Hepatocyte (in vitro differentiated cells): ENCODE data around the gene MAMSTR. TPM values are rescaled to one million over a fixed set of nuclear protein-coding genes. Genes with fewer than 3 reads are reported as not detected.

Experiments used
- DNase-seq: peaks from one replicate; pipeline ENCODE4 v3.0.0-alpha.2; 2016; ENCODE audit warnings: low spot score
- H2AFZ ChIP-seq: fragments of 200-600 bp; sonication (generic); 2 replicates; pipeline ENCODE4 v1.6.0; 2016; ENCODE audit warnings: antibody characterized with exemption, mild to moderate bottlenecking
- H3K27ac ChIP-seq: fragments of 200-600 bp; sonication (generic); 2 replicates; pipeline ENCODE4 v1.5.1; 2016; ENCODE audit warnings: mild to moderate bottlenecking
- H3K27me3 ChIP-seq: fragments of 200-600 bp; sonication (generic); 2 replicates; pipeline ENCODE4 v1.6.1; 2016
- H3K36me3 ChIP-seq: fragments of 200-600 bp; sonication (generic); replicated peaks from 2 replicates; pipeline ENCODE4 v1.5.1; 2016; ENCODE audit warnings: low read depth; ENCODE audit not compliant: insufficient read depth
- H3K4me1 ChIP-seq: fragments of 200-600 bp; sonication (generic); 2 replicates; pipeline ENCODE4 v1.5.1; 2016; ENCODE audit warnings: mild to moderate bottlenecking, moderate library complexity; ENCODE audit not compliant: insufficient read depth
- H3K4me2 ChIP-seq: fragments of 200-600 bp; sonication (generic); 2 replicates; pipeline ENCODE4 v1.6.0; 2016
- H3K4me3 ChIP-seq: fragments of 200-600 bp; sonication (generic); 2 replicates; pipeline ENCODE4 v1.5.1; 2016; ENCODE audit warnings: mild to moderate bottlenecking
- H3K79me2 ChIP-seq: fragments of 200-600 bp; sonication (generic); 2 replicates; pipeline ENCODE4 v1.6.0; 2017; ENCODE audit warnings: mild to moderate bottlenecking
- H3K9me2 ChIP-seq: fragments of 200-600 bp; sonication (generic); replicated peaks from 2 replicates; pipeline ENCODE4 v1.6.0; 2017; ENCODE audit warnings: mild to moderate bottlenecking; ENCODE audit not compliant: insufficient read depth
- H3K9me3 ChIP-seq: fragments of 200-600 bp; sonication (generic); 2 replicates; pipeline ENCODE4 v1.5.1; 2016; ENCODE audit warnings: low read depth, mild to moderate bottlenecking
- H4K20me1 ChIP-seq: fragments of 200-600 bp; sonication (generic); 2 replicates; pipeline ENCODE4 v1.6.0; 2016; ENCODE audit warnings: mild to moderate bottlenecking; ENCODE audit not compliant: insufficient read depth, poor library complexity, severe bottlenecking
- EZH2 ChIP-seq: fragments of 200-600 bp; sonication (generic); IDR thresholded peaks from 2 replicates; pipeline ENCODE4 v1.6.1; 2016; ENCODE audit warnings: antibody characterized with exemption, mild to moderate bottlenecking, borderline replicate concordance
- EZH2phosphoT487 ChIP-seq: fragments of 200-600 bp; sonication (generic); IDR thresholded peaks from one replicate; pipeline ENCODE4 v1.6.1; 2018; ENCODE audit warnings: antibody characterized with exemption, mild to moderate bottlenecking, low read depth, moderate library complexity; ENCODE audit not compliant: unreplicated experiment, severe bottlenecking
- WGBS: methylation state at CpG from one replicate; pipeline ENCODE4 v1.1.6; 2016; ENCODE audit warnings: low lambda C conversion rate; ENCODE audit errors: missing lambda C conversion rate; 5-methylcytosine and 5-hydroxymethylcytosine counted together
- polyA plus RNA-seq: library from polyadenylated mRNA; unstranded; fragments of >200 nt; fragmentation: Nextera tagmentation; extraction: Ambion mirVana; gene quantifications from 2 replicates; pipeline ENCODE4 v1.2.1, GENCODE V29; 2016
- total RNA-seq: library from RNA; depleted of rRNA; stranded (reverse); fragments of >200 nt; gene quantifications from 2 replicates; pipeline ENCODE4 v1.2.3, GENCODE V29; 2014
- TF ChIP-seq, protein P1 (sequence below): fragments of 200-600 bp; sonication (generic); IDR thresholded peaks from 2 replicates; pipeline ENCODE4 v1.5.1; 2016; ENCODE audit warnings: antibody characterized with exemption, mild to moderate bottlenecking; ENCODE audit not compliant: poor library complexity

Gene MAMSTR
- total and polyA plus RNA-seq, 2 experiments from 2014 or later = 2.3 to 5.2 TPM

DNA sequence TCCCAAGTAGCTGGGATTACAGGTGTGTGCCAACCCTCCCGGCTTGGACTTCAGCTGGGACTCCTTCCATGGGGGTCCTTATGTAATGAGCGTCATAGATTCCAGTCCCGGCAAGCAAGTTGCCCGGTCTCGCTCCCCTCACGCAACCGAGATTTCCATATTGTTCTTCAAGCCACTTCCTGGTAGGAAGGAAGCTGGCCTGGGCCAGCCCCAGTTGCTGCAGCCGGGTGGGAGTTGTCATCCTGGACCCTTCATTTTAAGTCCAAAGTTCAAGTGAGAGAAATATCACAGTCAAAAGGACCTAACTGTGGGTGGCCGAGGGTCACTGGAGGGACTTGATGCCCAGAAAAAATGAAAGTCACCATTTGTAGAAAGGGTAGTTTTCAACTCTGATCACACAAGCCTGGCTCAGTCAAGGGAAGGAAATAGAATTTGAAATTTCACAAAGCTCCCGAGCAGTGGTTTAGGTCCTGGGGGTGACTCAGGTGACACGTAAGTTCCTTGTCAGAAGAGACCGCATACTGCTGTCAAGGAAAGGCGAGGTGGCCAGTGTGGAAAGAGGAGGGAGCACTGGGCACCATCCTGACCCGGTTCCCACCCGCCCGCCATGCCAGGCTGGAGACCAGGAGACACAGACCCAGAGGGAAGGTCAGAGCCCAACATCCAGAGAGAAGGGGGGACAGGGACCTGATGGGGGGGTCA lies 41.1 kb upstream of the MAMSTR start:
- Histone ChIP-seq H3K9me3 (no peaks in the 10 kb centered on the region), H3K27me3 (peaks cover 7% of the 10 kb centered on the region), H3K4me1 (no peaks in the 10 kb centered on the region), H4K20me1 (no peaks in the 10 kb centered on the region), H3K36me3 (no peaks in the 10 kb centered on the region), H3K4me3 (no peak overlapping the region), H3K4me2 (no peak overlapping the region), H3K9me2 (no peaks in the 10 kb centered on the region), H2AFZ (no peak overlapping the region), H3K79me2 (no peaks in the 10 kb centered on the region), H3K27ac (no peak overlapping the region)
- 85% methylated on average over 16 of the region's 16 CpGs for WGBS
- DNase-seq = no peak
- TF ChIP-seq, protein P1, sequence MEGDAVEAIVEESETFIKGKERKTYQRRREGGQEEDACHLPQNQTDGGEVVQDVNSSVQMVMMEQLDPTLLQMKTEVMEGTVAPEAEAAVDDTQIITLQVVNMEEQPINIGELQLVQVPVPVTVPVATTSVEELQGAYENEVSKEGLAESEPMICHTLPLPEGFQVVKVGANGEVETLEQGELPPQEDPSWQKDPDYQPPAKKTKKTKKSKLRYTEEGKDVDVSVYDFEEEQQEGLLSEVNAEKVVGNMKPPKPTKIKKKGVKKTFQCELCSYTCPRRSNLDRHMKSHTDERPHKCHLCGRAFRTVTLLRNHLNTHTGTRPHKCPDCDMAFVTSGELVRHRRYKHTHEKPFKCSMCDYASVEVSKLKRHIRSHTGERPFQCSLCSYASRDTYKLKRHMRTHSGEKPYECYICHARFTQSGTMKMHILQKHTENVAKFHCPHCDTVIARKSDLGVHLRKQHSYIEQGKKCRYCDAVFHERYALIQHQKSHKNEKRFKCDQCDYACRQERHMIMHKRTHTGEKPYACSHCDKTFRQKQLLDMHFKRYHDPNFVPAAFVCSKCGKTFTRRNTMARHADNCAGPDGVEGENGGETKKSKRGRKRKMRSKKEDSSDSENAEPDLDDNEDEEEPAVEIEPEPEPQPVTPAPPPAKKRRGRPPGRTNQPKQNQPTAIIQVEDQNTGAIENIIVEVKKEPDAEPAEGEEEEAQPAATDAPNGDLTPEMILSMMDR = no peak
- TF ChIP-seq EZH2 = no peak
- no peak for TF ChIP-seq EZH2phosphoT487

DNA sequence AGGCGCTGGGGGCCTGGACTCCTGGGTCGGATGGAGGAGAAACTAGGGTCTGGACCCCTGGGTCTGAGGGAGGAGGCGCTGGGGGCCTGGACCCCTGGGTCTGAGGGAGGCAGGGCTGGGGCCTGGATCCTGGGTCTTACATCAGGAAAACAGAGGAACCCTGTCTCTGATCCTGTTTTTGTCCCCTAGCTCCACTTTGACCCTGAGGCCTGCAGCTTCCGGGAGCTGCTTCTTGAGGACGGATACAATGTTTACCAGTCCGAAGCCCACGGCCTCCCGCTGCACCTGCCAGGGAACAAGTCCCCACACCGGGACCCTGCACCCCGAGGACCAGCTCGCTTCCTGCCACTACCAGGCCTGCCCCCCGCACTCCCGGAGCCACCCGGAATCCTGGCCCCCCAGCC lies 38.2 kb upstream of the MAMSTR start:
- Histone ChIP-seq H3K4me1 (peaks cover 4% of the 10 kb centered on the region), H3K36me3 (no peaks in the 10 kb centered on the region), H3K79me2 (no peaks in the 10 kb centered on the region), H3K27ac (no peak overlapping the region), H3K4me2 (no peak overlapping the region), H3K9me3 (no peaks in the 10 kb centered on the region), H3K4me3 (no peak overlapping the region), H3K9me2 (no peaks in the 10 kb centered on the region), H4K20me1 (no peaks in the 10 kb centered on the region), H3K27me3 (peaks cover 18% of the 10 kb centered on the region), H2AFZ (no peak overlapping the region)
- WGBS = 91% methylated on average over 10 of the region's 14 CpGs
- DNase-seq = no peak
- no peak for TF ChIP-seq EZH2
- TF ChIP-seq, protein P1 = no peak
- no peak for TF ChIP-seq EZH2phosphoT487

DNA sequence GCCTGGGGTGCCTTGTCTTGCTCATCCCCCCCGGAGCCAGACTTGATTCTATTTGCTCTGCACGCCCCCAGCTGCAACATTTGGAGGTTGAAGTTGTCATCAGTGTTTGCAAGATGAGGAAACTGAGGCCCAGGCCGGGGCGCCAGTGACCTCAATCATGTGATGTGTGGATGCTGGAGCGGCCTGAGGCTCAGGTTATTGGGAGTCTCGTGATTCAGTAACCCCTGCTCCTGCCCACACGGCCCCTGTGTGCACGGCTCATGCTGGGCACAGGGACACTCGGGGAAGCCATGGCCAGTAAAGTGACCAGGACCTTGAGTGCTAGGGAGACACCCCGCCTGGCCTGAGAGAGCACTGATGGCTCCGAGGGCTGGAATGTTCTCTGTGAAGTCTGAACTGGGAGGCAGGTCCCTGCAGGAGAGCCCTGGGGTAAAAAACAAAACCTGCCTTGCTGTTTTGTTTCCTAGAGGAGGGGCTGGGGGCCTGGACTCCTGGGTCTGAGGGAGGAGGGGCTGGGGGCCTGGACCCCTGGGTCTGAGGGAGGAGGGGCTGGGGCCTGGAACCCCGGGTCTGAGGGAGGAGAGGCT lies 37.7 kb upstream of the MAMSTR start:
- peaks cover 18% of the 10 kb centered on the region for H3K27me3 ChIP-seq
- H3K9me3 ChIP-seq = no peaks in the 10 kb centered on the region
- H3K9me2 ChIP-seq = no peaks in the 10 kb centered on the region
- H3K79me2 ChIP-seq = no peaks in the 10 kb centered on the region
- TF ChIP-seq EZH2phosphoT487 (no peak), EZH2 (no peak)
- TF ChIP-seq, protein P1 = no peak
- no peak for DNase-seq
- no peaks in the 10 kb centered on the region for H4K20me1 ChIP-seq
- H3K36me3 ChIP-seq = no peaks in the 10 kb centered on the region
- peaks cover 7% of the 10 kb centered on the region for H3K4me1 ChIP-seq
- H3K4me2 ChIP-seq = no peak overlapping the region
- H2AFZ ChIP-seq = no peak overlapping the region
- no peak overlapping the region for H3K27ac ChIP-seq
- H3K4me3 ChIP-seq = no peak overlapping the region
- 87% methylated on average over 11 of the region's 12 CpGs for WGBS
